DND-41 (cell line): ENCODE data around the gene XRCC5.

Experiments
- ATAC-seq: fragments of 200-7000 bp; cut with Tn5 transposase; 3 replicates; pipeline ENCODE4 v1.9.1; 2021; ENCODE audit warnings: low read depth; ENCODE audit not compliant: insufficient read depth
- DNase-seq: peaks from one replicate; pipeline ENCODE4 v3.0.0-alpha.2; 2020
- H2AFZ ChIP-seq: 2 replicates; pipeline ENCODE4 v1.6.0; 2012; ENCODE audit warnings: low read depth, low read length
- H3K27ac ChIP-seq: 2 replicates; pipeline ENCODE4 v1.5.1; 2012; ENCODE audit warnings: low read length, inconsistent platforms
- H3K27me3 ChIP-seq: fragments of 200-600 bp; sonication (generic); 2 replicates; pipeline ENCODE4 v1.6.0; 2012; ENCODE audit warnings: low read length, mild to moderate bottlenecking, inconsistent platforms; ENCODE audit not compliant: insufficient read depth, poor library complexity
- H3K36me3 ChIP-seq: 2 replicates; pipeline ENCODE4 v1.5.1; 2012; ENCODE audit warnings: low read length, inconsistent platforms; ENCODE audit not compliant: insufficient read depth
- H3K4me1 ChIP-seq: 2 replicates; pipeline ENCODE4 v1.5.1; 2012; ENCODE audit warnings: mild to moderate bottlenecking, low read length; ENCODE audit not compliant: insufficient read depth
- H3K4me2 ChIP-seq: 2 replicates; pipeline ENCODE4 v1.6.0; 2012; ENCODE audit warnings: mild to moderate bottlenecking, moderate library complexity, low read length, inconsistent platforms; ENCODE audit not compliant: insufficient read depth
- H3K4me3 ChIP-seq, 2 experiments: fragments of 200-600 bp in 1 of 2; shearing (Covaris generic) in 1 of 2; 2 replicates each; pipeline ENCODE4 v1.5.1; 2012 to 2016; ENCODE audit warnings: inconsistent platforms in 2 of 2, low read length in 2 of 2, mild to moderate bottlenecking in 2 of 2, low read depth in 1 of 2, moderate library complexity in 1 of 2
- H3K79me2 ChIP-seq: 2 replicates; pipeline ENCODE4 v1.6.0; 2012; ENCODE audit warnings: low read length, inconsistent platforms; ENCODE audit not compliant: insufficient read depth
- H3K9ac ChIP-seq: 2 replicates; pipeline ENCODE4 v1.6.0; 2012; ENCODE audit warnings: low read depth, mild to moderate bottlenecking, inconsistent platforms, low read length, moderate library complexity
- H3K9me3 ChIP-seq: 2 replicates; pipeline ENCODE4 v1.5.1; 2012; ENCODE audit warnings: low read length, moderate library complexity, mild to moderate bottlenecking, inconsistent platforms; ENCODE audit not compliant: insufficient read depth, severe bottlenecking
- H4K20me1 ChIP-seq: 2 replicates; pipeline ENCODE4 v1.6.0; 2012; ENCODE audit warnings: low read length; ENCODE audit not compliant: insufficient read depth
- CTCF ChIP-seq: IDR thresholded peaks from 2 replicates; pipeline ENCODE4 v1.5.1; 2012; ENCODE audit warnings: borderline replicate concordance, low read length, moderate library complexity, mild to moderate bottlenecking; ENCODE audit not compliant: poor library complexity, severe bottlenecking; ENCODE audit errors: extremely low read depth
- EZH2 ChIP-seq: IDR thresholded peaks from 3 replicates; pipeline ENCODE4 v1.6.1; 2012; ENCODE audit warnings: borderline replicate concordance, low read depth, mild to moderate bottlenecking, moderate library complexity, low read length, inconsistent platforms; ENCODE audit not compliant: severe bottlenecking

XRCC5 gene

GRCh38 chr2:216181953-216182461 is 72.9 kb downstream of the XRCC5 start:
- Histone ChIP-seq H3K79me2 (peaks cover 93% of the 10 kb centered on the region), H3K27me3 (no peaks in the 10 kb centered on the region), H4K20me1 (peaks cover 38% of the 10 kb centered on the region), H3K4me1 (no peaks in the 10 kb centered on the region), H3K36me3 (peaks cover 96% of the 10 kb centered on the region), H3K9me3 (no peaks in the 10 kb centered on the region), H2AFZ (no peak overlapping the region), H3K4me2 (no peak overlapping the region), H3K27ac (no peak overlapping the region), H3K4me3 (no peak overlapping the region), H3K9ac (no peak overlapping the region)
- no peak for TF ChIP-seq EZH2
- no peak for TF ChIP-seq CTCF
- no peak for ATAC-seq
- DNase-seq: no peak

- Histone ChIP-seq H3K4me2 (no peak overlapping the region), H4K20me1 (peaks cover 44% of the 10 kb centered on the region), H3K79me2 (peaks cover 92% of the 10 kb centered on the region), H3K27me3 (no peaks in the 10 kb centered on the region), H3K4me3 (no peak overlapping the region), H3K9me3 (no peaks in the 10 kb centered on the region), H3K27ac (no peak overlapping the region), H3K36me3 (peaks cover 97% of the 10 kb centered on the region), H3K9ac (no peak overlapping the region), H2AFZ (no peak overlapping the region), H3K4me1 (no peaks in the 10 kb centered on the region)
- ATAC-seq (no peak), DNase-seq (no peak)
- TF ChIP-seq EZH2 (no peak), CTCF (no peak)
Measured at GRCh38 chr2:216183462-216183861, 74.3 kb downstream of the XRCC5 start.

GRCh38 chr2:216188559-216188850 is 79.4 kb downstream of the XRCC5 start:
- Histone ChIP-seq H3K79me2 (peaks cover 71% of the 10 kb centered on the region), H3K4me2 (no peak overlapping the region), H3K4me3 (no peak overlapping the region), H3K27ac (no peak overlapping the region), H3K9me3 (no peaks in the 10 kb centered on the region), H3K4me1 (no peaks in the 10 kb centered on the region), H2AFZ (no peak overlapping the region), H3K9ac (no peak overlapping the region), H4K20me1 (peaks cover 32% of the 10 kb centered on the region), H3K27me3 (no peaks in the 10 kb centered on the region), H3K36me3 (peaks cover 91% of the 10 kb centered on the region)
- no peak for DNase-seq
- no peak for TF ChIP-seq CTCF
- no peak for TF ChIP-seq EZH2
- ATAC-seq: no peak

GRCh38 chr2:216188956-216189355 is 79.8 kb downstream of the XRCC5 start:
- no peak overlapping the region for H3K4me3 ChIP-seq
- H3K4me2 ChIP-seq: no peak overlapping the region
- peaks cover 91% of the 10 kb centered on the region for H3K36me3 ChIP-seq
- peaks cover 67% of the 10 kb centered on the region for H3K79me2 ChIP-seq
- H3K27me3 ChIP-seq: no peaks in the 10 kb centered on the region
- peaks cover 32% of the 10 kb centered on the region for H4K20me1 ChIP-seq
- H3K9ac ChIP-seq: no peak overlapping the region
- ATAC-seq: no peak
- TF ChIP-seq EZH2 (no peak), CTCF (no peak)
- H2AFZ ChIP-seq: no peak overlapping the region
- no peaks in the 10 kb centered on the region for H3K4me1 ChIP-seq
- DNase-seq: no peak
- no peaks in the 10 kb centered on the region for H3K9me3 ChIP-seq
- no peak overlapping the region for H3K27ac ChIP-seq
